OCI-LY3 (cell line): ENCODE results near the gene ITPR1.

ENCODE experiments used
- EZH2phosphoT487 ChIP-seq: fragments of 200-600 bp; shearing (Covaris generic); IDR thresholded peaks from 2 replicates; pipeline ENCODE4 v1.6.1; 2018; ENCODE audit warnings: antibody characterized with exemption, mixed run types, low read depth
- TF ChIP-seq, protein P1 (sequence below): fragments of 200-600, 300-600 bp; sonication (generic); IDR thresholded peaks from 2 replicates; pipeline ENCODE4 v1.5.1; 2014; ENCODE audit warnings: antibody characterized with exemption, low read length, low read depth

GRCh38 chr3:4731543-4732111 is 238.5 kb downstream of the ITPR1 start:
- TF ChIP-seq, protein P1, sequence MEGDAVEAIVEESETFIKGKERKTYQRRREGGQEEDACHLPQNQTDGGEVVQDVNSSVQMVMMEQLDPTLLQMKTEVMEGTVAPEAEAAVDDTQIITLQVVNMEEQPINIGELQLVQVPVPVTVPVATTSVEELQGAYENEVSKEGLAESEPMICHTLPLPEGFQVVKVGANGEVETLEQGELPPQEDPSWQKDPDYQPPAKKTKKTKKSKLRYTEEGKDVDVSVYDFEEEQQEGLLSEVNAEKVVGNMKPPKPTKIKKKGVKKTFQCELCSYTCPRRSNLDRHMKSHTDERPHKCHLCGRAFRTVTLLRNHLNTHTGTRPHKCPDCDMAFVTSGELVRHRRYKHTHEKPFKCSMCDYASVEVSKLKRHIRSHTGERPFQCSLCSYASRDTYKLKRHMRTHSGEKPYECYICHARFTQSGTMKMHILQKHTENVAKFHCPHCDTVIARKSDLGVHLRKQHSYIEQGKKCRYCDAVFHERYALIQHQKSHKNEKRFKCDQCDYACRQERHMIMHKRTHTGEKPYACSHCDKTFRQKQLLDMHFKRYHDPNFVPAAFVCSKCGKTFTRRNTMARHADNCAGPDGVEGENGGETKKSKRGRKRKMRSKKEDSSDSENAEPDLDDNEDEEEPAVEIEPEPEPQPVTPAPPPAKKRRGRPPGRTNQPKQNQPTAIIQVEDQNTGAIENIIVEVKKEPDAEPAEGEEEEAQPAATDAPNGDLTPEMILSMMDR: no peak
- no peak for TF ChIP-seq EZH2phosphoT487
